Mammary epithelial cell (primary cell): ENCODE data around the gene MT4.

ENCODE experiments used
- CTCF ChIP-seq, 2 donors: IDR thresholded peaks in 1 of 2; conservative IDR thresholded peaks in 1 of 2; 2 replicates each; pipeline ENCODE4 v1.5.1; 2011 to 2012; ENCODE audit warnings: inconsistent platforms in 2 of 2, low read length in 2 of 2, mild to moderate bottlenecking in 2 of 2, control low read depth in 1 of 2, low read depth in 1 of 2; ENCODE audit not compliant: insufficient read depth in 1 of 2; ENCODE audit errors: extremely low read depth in 1 of 2
- EZH2 ChIP-seq: IDR thresholded peaks from 2 replicates; pipeline ENCODE4 v1.6.1; 2012; ENCODE audit warnings: low read length, inconsistent platforms, borderline replicate concordance

GRCh38 chr16:56605475-56605874 lies 40.6 kb downstream of the MT4 start:
- no peak for TF ChIP-seq EZH2
- TF ChIP-seq CTCF (conservative IDR thresholded peaks at IDR 0.05 in 1 of 2, IDR thresholded peaks at IDR 0.05 in 1 of 2; ENCODE audit: extremely low read depth in 1 of 2, insufficient read depth in 1 of 2, low read depth in 1 of 2, low read length in 2 of 2), result no peak
